ENCODE data around the gene HSD17B12. TPM values are rescaled to one million over a fixed set of nuclear protein-coding genes. Genes with fewer than 3 reads are reported as not detected.
A peak's percentile ranks its signal among the peaks of the same experiment; 100 is the strongest.

The HSD17B12 gene
- 96.5 and 96.6 TPM in 2 replicates for total RNA-seq
- polyA plus RNA-seq = 39.9 and 41.5 TPM in 2 replicates
- 49.0 and 51.0 TPM in 2 replicates for polyA plus RNA-seq (2011; cell fraction: cytosol; rRNA removed)
- polyA plus RNA-seq (2011; cell fraction: nucleus; rRNA removed) = 68.1 and 68.4 TPM in 2 replicates
- polyA plus RNA-seq (2012) = 97.8 and 115 TPM in 2 replicates
- 97.3 and 106 TPM in 2 replicates for polyA minus RNA-seq
- 13.0 TPM for polyA minus RNA-seq (2011; cell fraction: cytosol; rRNA and poly(A)+ RNA removed)
- 131 and 136 TPM in 2 replicates for polyA minus RNA-seq (2011; cell fraction: nucleus; rRNA and poly(A)+ RNA removed)
- percentile 94 among the genes with signal in this experiment for Bru-seq, nascent RNA
- percentile 96 among the genes with signal in this experiment for BruChase-seq, experiment 1, labeled RNA remaining after a 6-hour chase
- percentile 87 among the genes with signal in this experiment for BruChase-seq, experiment 2, labeled RNA remaining after a 2-hour chase
- long read RNA-seq, full-length matches to known transcripts = 281 of 303 reads
- long read RNA-seq, partial matches to known transcripts = 4 of 303 reads
- long read RNA-seq, other reads (novel, unspliced or antisense) = 18 of 303 reads

DNA sequence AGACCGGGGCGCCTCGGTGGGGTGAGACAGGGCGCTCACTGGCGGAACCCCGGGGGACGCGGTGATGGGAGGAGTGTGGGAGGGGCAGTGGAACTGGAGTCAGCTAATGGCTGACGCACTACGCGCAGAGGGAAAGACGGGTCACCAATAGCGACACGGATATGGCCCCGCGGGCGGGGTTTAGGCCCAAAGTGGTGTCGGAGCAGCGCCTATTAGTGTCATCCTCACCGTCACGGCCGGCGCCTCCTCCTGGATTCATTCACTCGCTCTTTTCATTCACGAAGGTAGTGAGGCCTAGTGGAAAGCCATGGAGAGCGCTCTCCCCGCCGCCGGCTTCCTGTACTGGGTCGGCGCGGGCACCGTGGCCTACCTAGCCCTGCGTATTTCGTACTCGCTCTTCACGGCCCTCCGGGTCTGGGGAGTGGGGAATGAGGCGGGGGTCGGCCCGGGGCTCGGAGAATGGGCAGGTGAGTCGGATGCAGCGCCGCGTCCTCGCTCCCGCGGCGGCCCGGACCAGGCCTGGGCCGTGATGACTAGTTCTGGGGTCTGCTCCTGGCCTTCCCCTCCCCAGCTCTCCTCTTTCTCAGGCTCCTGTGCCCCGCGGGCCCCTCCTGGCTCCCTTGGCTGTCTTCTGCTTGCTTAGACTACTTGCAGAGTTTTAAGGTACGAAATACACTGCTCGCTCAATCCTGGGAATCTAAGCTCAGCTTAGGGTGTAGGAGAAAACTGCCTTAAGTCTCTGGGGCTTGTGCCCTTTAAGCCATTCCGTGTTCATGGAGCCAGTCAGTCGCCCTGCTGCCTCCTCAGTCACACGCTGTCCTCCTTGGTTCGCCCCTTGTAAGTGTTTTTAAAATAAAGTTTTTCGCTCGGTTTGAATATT is at the start of gene HSD17B12:
Gene HSD17B12, plus strand, starts transcription at position 218 of the 880 bp plus-strand sequence. Its CDS starts 90 bp downstream, at position 308.
- BruUV-seq (replicated peaks) = TSS peak; percentile 57
- CTCF ChIA-PET = interaction anchor here (0.6 to 1.5 kb wide), 7 partner anchors 28 to 322 kb away, joined by 3 to 7 read pairs (median 3); partner anchors contain the start of gene TTC17
- DNase-seq (ENCODE audit: low read depth, low spot score) = peak; percentile 99
- peaks cover 2 to 6% of the 10 kb centered on the region in 2 experiments for H3K36me3 ChIP-seq (ENCODE audit: control insufficient read depth in 2 of 2, extremely low read depth in 1 of 2, insufficient read depth in 2 of 2, low read length in 2 of 2)
- no peaks in the 10 kb centered on the region for H4K20me1 ChIP-seq (replicated peaks; ENCODE audit: control insufficient read depth, extremely low read depth, insufficient read depth, low read length)
- peak within 1 kb of the TSS; percentile 84 to 99 (median 91) for H3K4me3 ChIP-seq (replicated peaks in 1 of 3; ENCODE audit: insufficient read depth in 1 of 3, low read depth in 1 of 3, low read length in 3 of 3)
- peaks cover 29% of the 10 kb centered on the region for H3K4me1 ChIP-seq (ENCODE audit: control insufficient read depth, extremely low read depth, insufficient read depth, low read length)
- dilution Hi-C loops (cut with MboI; ENCODE audit: extremely low pct_ligation_motif_present, low sequenced_read_pairs) (no loop called here), intact Hi-C loops (cut with micrococcal nuclease) (loop anchor here (2.0 to 10.0 kb wide), 3 partner anchors 36 to 174 kb away; no protein-coding TSS in a partner anchor)
- H3K9ac ChIP-seq (replicated peaks; ENCODE audit: extremely low read depth, insufficient read depth, low read length) = peak within 1 kb of the TSS; percentile 96
- no peaks in the 10 kb centered on the region for H3K9me1 ChIP-seq (replicated peaks; ENCODE audit: control insufficient read depth, extremely low read depth, insufficient read depth, low read length)
- peaks cover 0 to 6% of the 10 kb centered on the region in 2 experiments for H3K27me3 ChIP-seq (ENCODE audit: control insufficient read depth in 2 of 2, insufficient read depth in 2 of 2, low read length in 2 of 2)
- peak within 1 kb of the TSS; percentile 99 for H3K4me2 ChIP-seq (ENCODE audit: insufficient read depth, low read length)
- peak within 1 kb of the TSS; percentile 83 for H3K27ac ChIP-seq (ENCODE audit: insufficient read depth, low read depth, low read length)
- peak within 1 kb of the TSS; percentile 79 for H2AFZ ChIP-seq (ENCODE audit: low read depth, low read length)
- TF ChIP-seq FOS (IDR thresholded peaks at IDR 0.05; ENCODE audit: borderline replicate concordance, insufficient read depth, low read length) = no peak
- no peak for TF ChIP-seq MYC (IDR thresholded peaks at IDR 0.05; ENCODE audit: low read depth, low read length)
- TF ChIP-seq POLR2AphosphoS5 (IDR thresholded peaks at IDR 0.05; ENCODE audit: insufficient read depth, low read depth, low read length) = peak; percentile 81
- peak; percentile 89 for TF ChIP-seq POLR2A (IDR thresholded peaks at IDR 0.05; ENCODE audit: low read depth, low read length)
- peaks cover 42% of the 10 kb centered on the region for H3K79me2 ChIP-seq (ENCODE audit: control insufficient read depth, insufficient read depth, low read length)
- FAIRE-seq = peak; percentile 96
- POLR2A ChIA-PET = interaction anchor here (0.8 to 1.6 kb wide), 3 partner anchors 38 to 369 kb away, joined by 3 to 4 read pairs (median 3); partner anchors contain the start of gene API5
- no peaks in the 10 kb centered on the region for H3K9me3 ChIP-seq (replicated peaks; ENCODE audit: control insufficient read depth, insufficient read depth, low read length)

All from endothelial cell of umbilical vein (primary cell).